Activated CD4-positive, alpha-beta T cell treated with anti-CD3 and anti-CD28 coated beads, Interleukin-2, amount 10 ng/mL, durations not matched to agents 7 days and 5 days (primary cell): ENCODE measurements around the gene NINJ2. TPM values are rescaled to one million over a fixed set of nuclear protein-coding genes. Genes with fewer than 3 reads are reported as not detected.
"Not testable (repeated sequence)": the region's sequence is repeated elsewhere in the genome, so short reads cannot be mapped to it uniquely, and the experiment has no call there.

Experiments
- CTCF ChIA-PET: fragments of 350-600 bp; sonication (Branson Sonifier 250); formaldehyde crosslinking; loops from one replicate; lab custom pipeline; 2021; ENCODE audit warnings: antibody characterized with exemption; lab: Charles Lee
- POLR2A ChIA-PET: fragments of 350-600 bp; sonication (Branson Sonifier 250); formaldehyde crosslinking; loops from one replicate; lab custom pipeline; 2021; ENCODE audit warnings: antibody characterized with exemption; lab: Charles Lee
- DNase-seq: peaks from one replicate; pipeline ENCODE4 v3.0.0-alpha.2; 2020
- H3K27ac Mint-ChIP-seq: one replicate; pipeline ENCODE4 v1.8.0; 2021; ENCODE audit warnings: mild to moderate bottlenecking, moderate library complexity, mixed read lengths
- H3K27me3 Mint-ChIP-seq: one replicate; pipeline ENCODE4 v1.8.0; 2021; ENCODE audit warnings: mixed read lengths
- H3K36me3 Mint-ChIP-seq: one replicate; pipeline ENCODE4 v1.8.0; 2021; ENCODE audit warnings: low read depth, mixed read lengths
- H3K4me1 Mint-ChIP-seq: one replicate; pipeline ENCODE4 v1.8.0; 2021; ENCODE audit warnings: mixed read lengths
- H3K4me3 Mint-ChIP-seq: one replicate; pipeline ENCODE4 v1.8.0; 2021; ENCODE audit warnings: mild to moderate bottlenecking, moderate library complexity, mixed read lengths
- H3K9me3 Mint-ChIP-seq: one replicate; pipeline ENCODE4 v1.8.0; 2021; ENCODE audit warnings: mixed read lengths
- total RNA-seq, 2 experiments: library from RNA; stranded (reverse); gene quantifications; one replicate each; pipeline ENCODE4 v1.2.3, GENCODE V29; 2021

The NINJ2 gene
- 1 to 10 TPM; 6.7 to 7.4 TPM for total RNA-seq

GRCh38 chr12:663293-663871, at the start of gene NINJ2:
Gene NINJ2, minus strand, starts transcription at chr12:663445. Its CDS starts 85 bp downstream, at chr12:663360.
- ChIA-PET CTCF (interaction anchor here (0.8 to 1.8 kb wide), 7 partner anchors 11 to 153 kb away, joined by 3 to 9 read pairs (median 4); partner anchors contain the start of gene WNK1), POLR2A (no interaction called here)
- H3K4me1 Mint-ChIP-seq = peaks cover 59% of the 10 kb centered on the region
- peak within 1 kb of the TSS; percentile 76 for H3K27ac Mint-ChIP-seq
- no peaks in the 10 kb centered on the region for H3K36me3 Mint-ChIP-seq
- DNase-seq = no peak
- no peaks in the 10 kb centered on the region for H3K27me3 Mint-ChIP-seq
- no peaks in the 10 kb centered on the region for H3K9me3 Mint-ChIP-seq
- H3K4me3 Mint-ChIP-seq = peak within 1 kb of the TSS; percentile 43

DNA sequence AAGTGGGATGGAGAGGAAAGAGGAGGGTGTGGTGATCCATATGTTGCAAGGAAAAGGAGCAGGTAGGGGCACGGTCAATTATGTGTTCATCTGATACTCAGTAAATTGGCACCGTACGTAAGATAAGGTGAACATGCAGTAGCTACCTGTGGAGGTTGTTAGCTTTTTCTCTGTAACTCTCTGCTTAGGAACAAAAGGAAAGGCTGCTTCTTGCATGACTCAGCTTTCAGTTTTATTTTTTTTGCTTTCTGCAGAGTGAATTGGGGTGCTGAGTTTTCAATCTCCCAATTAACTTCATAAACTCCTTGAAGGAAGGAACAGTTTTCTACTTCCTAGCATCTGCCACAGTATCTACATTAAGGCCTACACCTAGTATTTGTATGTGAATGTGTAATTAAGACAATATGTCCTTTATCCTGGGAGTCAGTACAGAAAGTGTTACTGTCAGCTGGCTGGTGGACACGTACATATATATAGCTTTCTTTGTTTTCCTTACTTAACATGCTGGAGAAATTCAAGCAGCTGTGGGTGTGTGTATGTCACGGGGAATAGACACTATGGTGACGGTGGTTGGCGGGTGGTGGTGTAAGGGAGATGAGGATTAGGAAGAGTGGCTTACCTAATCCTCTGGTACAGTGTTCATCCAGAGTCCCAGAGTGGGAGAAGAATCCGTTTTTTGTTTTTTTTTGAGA, 49.1 kb upstream of the NINJ2 start:
- Mint-ChIP-seq H3K4me1 (peaks cover 24% of the 10 kb centered on the region), H3K27ac (no peak overlapping the region), H3K9me3 (peaks cover 5% of the 10 kb centered on the region), H3K36me3 (peaks cover 4% of the 10 kb centered on the region), H3K4me3 (no peak overlapping the region), H3K27me3 (no peaks in the 10 kb centered on the region)
- DNase-seq = no peak
- ChIA-PET POLR2A (interaction anchor here (0.6 kb wide), 1 partner anchor 39 kb away, joined by 3 read pairs; no protein-coding TSS in a partner anchor), CTCF (interaction anchor here (0.7 to 2.4 kb wide), 6 partner anchors 10 to 49 kb away, joined by 3 to 10 read pairs (median 4); no protein-coding TSS in a partner anchor)

GRCh38 chr12:709455-710020, 46.3 kb upstream of the NINJ2 start:
- Mint-ChIP-seq H3K9me3 (peaks cover 5% of the 10 kb centered on the region), H3K27me3 (no peaks in the 10 kb centered on the region), H3K4me3 (no peak overlapping the region), H3K27ac (no peak overlapping the region), H3K4me1 (peaks cover 22% of the 10 kb centered on the region), H3K36me3 (peaks cover 4% of the 10 kb centered on the region)
- POLR2A ChIA-PET = interaction anchor here (0.7 kb wide), 1 partner anchor 8 kb away, joined by 3 read pairs; no protein-coding TSS in a partner anchor
- CTCF ChIA-PET = interaction anchor here (0.6 to 1.2 kb wide), 7 partner anchors 10 to 102 kb away, joined by 3 to 5 read pairs (median 4); no protein-coding TSS in a partner anchor
- DNase-seq = no peak

GRCh38 chr12:708084-708483, 44.8 kb upstream of the NINJ2 start:
- peaks cover 21% of the 10 kb centered on the region for H3K4me1 Mint-ChIP-seq
- H3K27ac Mint-ChIP-seq, H3K27me3 Mint-ChIP-seq, H3K9me3 Mint-ChIP-seq, CTCF ChIA-PET, DNase-seq, H3K4me3 Mint-ChIP-seq, H3K36me3 Mint-ChIP-seq, POLR2A ChIA-PET: not testable (repeated sequence)

GRCh38 chr12:704516-705242, 41.4 kb upstream of the NINJ2 start:
- CTCF ChIA-PET = interaction anchor here (1.2 kb wide), 2 partner anchors 19 to 22 kb away, joined by 3 read pairs; no protein-coding TSS in a partner anchor
- Mint-ChIP-seq H3K9me3 (peaks cover 12% of the 10 kb centered on the region), H3K4me3 (no peak overlapping the region), H3K36me3 (peaks cover 8% of the 10 kb centered on the region), H3K27me3 (no peaks in the 10 kb centered on the region), H3K4me1 (peaks cover 11% of the 10 kb centered on the region), H3K27ac (no peak overlapping the region)
- no peak for DNase-seq
- POLR2A ChIA-PET = interaction anchor here (0.6 kb wide), 1 partner anchor 13 kb away, joined by 7 read pairs; no protein-coding TSS in a partner anchor

GRCh38 chr12:701896-702539, 38.8 kb upstream of the NINJ2 start:
- CTCF ChIA-PET = interaction anchor here (1.1 to 1.7 kb wide), 2 partner anchors 70 to 248 kb away, joined by 3 to 4 read pairs; partner anchors contain the start of gene RAD52

GRCh38 chr12:700016-700415, 36.8 kb upstream of the NINJ2 start:
- Mint-ChIP-seq H3K27ac (no peak overlapping the region), H3K4me1 (peaks cover 26% of the 10 kb centered on the region), H3K4me3 (no peak overlapping the region), H3K9me3 (peaks cover 32% of the 10 kb centered on the region), H3K27me3 (no peaks in the 10 kb centered on the region), H3K36me3 (peaks cover 12% of the 10 kb centered on the region)
- ChIA-PET POLR2A (no interaction called here), CTCF (interaction anchor here (0.6 to 1.3 kb wide), 5 partner anchors 10 to 115 kb away, joined by 3 to 4 read pairs (median 3); no protein-coding TSS in a partner anchor)
- no peak for DNase-seq

More at GRCh38 chr12:701896-702539, 38.8 kb upstream of the NINJ2 start:
- no peak overlapping the region for H3K27ac Mint-ChIP-seq
- H3K4me1 Mint-ChIP-seq = peaks cover 20% of the 10 kb centered on the region
- H3K9me3 Mint-ChIP-seq = peaks cover 20% of the 10 kb centered on the region
- peaks cover 12% of the 10 kb centered on the region for H3K36me3 Mint-ChIP-seq
- no peak overlapping the region for H3K4me3 Mint-ChIP-seq
- POLR2A ChIA-PET = no interaction called here
- DNase-seq = no peak
- no peaks in the 10 kb centered on the region for H3K27me3 Mint-ChIP-seq

- H3K4me3 Mint-ChIP-seq, POLR2A ChIA-PET, H3K27ac Mint-ChIP-seq, H3K27me3 Mint-ChIP-seq, DNase-seq, CTCF ChIA-PET: not testable (repeated sequence)
- H3K4me1 Mint-ChIP-seq = peaks cover 15% of the 10 kb centered on the region
- peaks cover 14% of the 10 kb centered on the region for H3K36me3 Mint-ChIP-seq
- peaks cover 34% of the 10 kb centered on the region for H3K9me3 Mint-ChIP-seq
Measured at GRCh38 chr12:698222-698621, 35.0 kb upstream of the NINJ2 start.

- Mint-ChIP-seq H3K27me3 (no peaks in the 10 kb centered on the region), H3K4me3 (no peak overlapping the region), H3K4me1 (peaks cover 15% of the 10 kb centered on the region), H3K27ac (peak overlapping the region; percentile 73), H3K9me3 (peaks cover 31% of the 10 kb centered on the region), H3K36me3 (peaks cover 14% of the 10 kb centered on the region)
- POLR2A ChIA-PET = no interaction called here
- no peak for DNase-seq
- CTCF ChIA-PET = interaction anchor here (0.9 to 1.1 kb wide), 2 partner anchors 12 to 53 kb away, joined by 3 read pairs; no protein-coding TSS in a partner anchor
Measured at GRCh38 chr12:697481-697880, 34.2 kb upstream of the NINJ2 start.

DNA sequence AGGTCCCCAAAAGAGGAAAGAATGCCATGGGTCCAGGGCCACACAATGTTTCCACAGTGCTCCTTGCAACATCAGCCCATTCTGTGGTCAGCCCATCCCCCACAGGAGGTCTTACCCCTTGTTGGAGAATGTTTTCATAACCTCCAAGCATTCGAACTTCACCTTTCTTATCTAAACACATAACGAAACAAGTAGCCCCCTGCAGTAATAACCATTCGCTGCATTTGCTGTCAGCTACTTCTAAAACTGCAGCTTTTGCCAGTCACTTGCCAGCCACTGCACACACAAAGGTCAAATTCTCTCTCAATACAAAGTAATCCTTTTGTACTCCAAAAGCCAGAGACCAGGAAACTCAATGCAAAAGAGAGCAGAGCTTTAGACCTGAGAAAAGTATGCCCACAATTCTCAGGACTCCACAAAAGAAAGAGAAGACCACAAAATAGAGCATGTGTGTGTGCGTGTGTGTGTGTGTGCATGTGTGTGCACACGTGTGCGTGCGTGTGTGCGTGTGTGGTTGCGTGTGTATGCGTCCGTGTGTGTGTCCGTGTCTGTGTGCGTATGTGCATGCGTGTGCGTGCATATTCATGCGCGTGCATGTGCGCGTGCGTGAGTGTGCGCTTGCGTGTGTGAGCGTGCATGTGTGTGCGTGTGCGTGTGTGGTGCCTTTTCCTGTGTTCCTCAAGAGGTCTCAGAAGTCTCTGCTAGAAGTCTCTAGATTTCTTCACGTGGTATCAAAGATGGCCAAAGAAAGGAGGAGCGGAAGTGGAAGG, 31.7 kb upstream of the NINJ2 start:
- peaks cover 15% of the 10 kb centered on the region for H3K4me1 Mint-ChIP-seq
- POLR2A ChIA-PET = no interaction called here

GRCh38 chr12:693934-694533, 30.8 kb upstream of the NINJ2 start:
- H3K36me3 Mint-ChIP-seq = peaks cover 9% of the 10 kb centered on the region
- H3K27ac Mint-ChIP-seq = no peak overlapping the region
- no peak overlapping the region for H3K4me3 Mint-ChIP-seq
- peaks cover 15% of the 10 kb centered on the region for H3K4me1 Mint-ChIP-seq
- no peaks in the 10 kb centered on the region for H3K27me3 Mint-ChIP-seq
- POLR2A ChIA-PET = no interaction called here
- CTCF ChIA-PET = interaction anchor here (1.1 to 1.9 kb wide), 4 partner anchors 7 to 118 kb away, joined by 3 to 4 read pairs (median 4); no protein-coding TSS in a partner anchor
- peaks cover 28% of the 10 kb centered on the region for H3K9me3 Mint-ChIP-seq
- no peak for DNase-seq

More for the DNA sequence above, 31.7 kb upstream of the NINJ2 start:
- Mint-ChIP-seq H3K4me3 (no peak overlapping the region), H3K36me3 (peaks cover 12% of the 10 kb centered on the region), H3K27ac (no peak overlapping the region), H3K9me3 (peaks cover 31% of the 10 kb centered on the region), H3K27me3 (no peaks in the 10 kb centered on the region)
- DNase-seq = no peak
- CTCF ChIA-PET = interaction anchor here (0.6 to 1.9 kb wide), 8 partner anchors 8 to 119 kb away, joined by 3 to 6 read pairs (median 4); no protein-coding TSS in a partner anchor
